Erythroblast (primary cell): ENCODE measurements around the gene SLC3A2.
"Not testable (repeated sequence)": the region's sequence is repeated elsewhere in the genome, so short reads cannot be mapped to it uniquely, and the experiment has no call there.

Experiments used
- DNase-seq, 2 experiments: peaks; one replicate each; lab custom pipeline; 2025; lab: John Stamatoyannopoulos, UW
- GATA1 ChIP-seq: IDR thresholded peaks from 2 replicates; pipeline ENCODE4 v1.6.1; 2011; ENCODE audit warnings: low read depth, mild to moderate bottlenecking, control low read depth, low read length, moderate library complexity
- POLR2A ChIP-seq: IDR thresholded peaks from 2 replicates; pipeline ENCODE4 v1.6.1; 2011; ENCODE audit warnings: mild to moderate bottlenecking, low read length

Gene SLC3A2

DNA sequence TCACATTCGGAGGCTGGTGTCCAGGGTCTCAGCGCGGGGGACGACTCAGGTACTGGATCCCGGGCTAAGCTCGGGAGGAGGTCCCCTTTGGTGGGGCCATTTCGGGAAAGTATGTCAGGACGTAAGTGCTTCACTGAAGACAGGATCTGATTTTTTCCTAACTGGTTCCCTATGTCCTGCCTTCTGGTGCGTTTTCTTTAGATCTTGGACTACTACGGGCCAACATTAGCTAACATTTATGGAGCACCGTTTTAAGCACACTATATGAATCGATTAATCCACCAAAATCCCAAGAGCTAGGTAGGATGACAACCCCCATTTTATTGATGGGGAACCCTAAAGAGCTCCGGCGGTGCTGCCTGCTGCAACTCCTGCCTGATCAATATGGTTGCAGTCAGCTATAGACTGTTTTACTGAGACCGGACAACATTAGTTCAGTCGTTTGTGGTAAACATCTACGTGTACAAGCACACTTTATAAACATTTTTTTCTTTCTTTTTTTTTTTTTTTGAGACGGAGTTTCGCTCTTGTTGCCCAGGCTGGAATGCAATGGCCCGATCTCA, 24.3 kb upstream of the SLC3A2 start:
- DNase-seq = peak; percentile 59 to 73
- TF ChIP-seq POLR2A (no peak), GATA1 (no peak)

DNA sequence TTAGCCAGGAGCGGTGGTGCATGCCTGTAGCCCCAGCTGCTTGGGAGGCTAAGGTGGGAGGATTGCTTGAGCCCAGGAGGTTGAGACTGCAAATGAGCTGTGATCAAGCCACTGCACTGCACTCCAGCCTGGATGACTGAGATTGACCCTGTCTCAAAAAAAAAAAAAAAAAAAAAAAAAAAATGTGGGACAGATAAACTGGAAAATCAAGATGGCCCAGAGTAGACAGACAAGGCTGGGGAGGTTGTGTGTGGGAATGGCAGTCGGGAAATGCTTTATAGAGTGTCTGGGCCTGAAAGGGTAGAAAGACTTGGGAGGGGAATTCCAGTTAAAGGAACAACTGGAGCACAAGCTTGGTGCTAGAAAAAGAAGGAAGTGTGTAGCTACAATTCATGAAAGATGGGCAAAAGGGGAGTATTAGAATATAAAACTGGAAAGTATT, 23.1 kb upstream of the SLC3A2 start:
- DNase-seq = no peak
- TF ChIP-seq GATA1 (no peak), POLR2A (no peak)

DNA sequence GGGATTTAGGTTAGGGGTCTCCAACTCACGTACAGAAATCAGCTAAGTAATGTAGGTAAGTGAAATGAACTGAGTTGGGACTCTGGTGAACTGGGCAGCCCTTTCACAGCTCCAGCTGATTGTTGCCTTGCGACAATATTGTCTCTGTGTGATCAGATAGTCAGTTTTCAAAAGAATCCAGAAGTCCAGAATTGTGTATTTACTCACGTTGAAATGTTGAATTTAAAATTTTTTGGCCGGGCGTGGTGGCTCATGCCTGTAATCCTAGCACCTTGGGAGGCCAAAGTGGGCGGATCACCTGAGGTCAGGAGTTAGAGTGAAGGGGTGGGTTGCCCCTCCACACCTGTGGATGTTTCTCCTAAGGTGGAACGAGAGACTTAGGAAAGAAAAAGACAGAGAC, 22.5 kb upstream of the SLC3A2 start:
- DNase-seq = peak in 1 of 2 experiments; percentile 35
- TF ChIP-seq GATA1 (no peak), POLR2A (no peak)

DNA sequence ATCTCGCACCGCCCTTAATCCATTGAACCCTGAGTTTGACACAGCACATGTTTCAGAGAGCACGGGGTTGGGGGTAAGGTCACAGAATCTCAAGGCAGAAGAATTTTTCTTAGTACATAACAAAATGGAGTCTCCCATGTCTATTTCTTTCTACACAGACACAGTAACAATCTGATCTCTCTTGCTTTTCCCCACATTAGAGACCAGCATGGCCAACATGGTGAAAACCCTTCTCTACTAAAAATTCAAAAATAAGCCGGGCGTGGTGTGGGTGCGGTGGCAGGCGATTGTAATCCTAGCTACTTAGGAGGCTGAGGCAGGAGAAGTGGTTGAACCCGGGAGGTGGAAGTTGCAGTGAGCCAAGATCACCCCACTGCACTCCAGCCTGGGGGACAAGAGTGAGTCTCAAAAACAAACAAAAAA, 21.4 kb upstream of the SLC3A2 start:
- peak in 1 of 2 experiments; percentile 39 for DNase-seq

DNA sequence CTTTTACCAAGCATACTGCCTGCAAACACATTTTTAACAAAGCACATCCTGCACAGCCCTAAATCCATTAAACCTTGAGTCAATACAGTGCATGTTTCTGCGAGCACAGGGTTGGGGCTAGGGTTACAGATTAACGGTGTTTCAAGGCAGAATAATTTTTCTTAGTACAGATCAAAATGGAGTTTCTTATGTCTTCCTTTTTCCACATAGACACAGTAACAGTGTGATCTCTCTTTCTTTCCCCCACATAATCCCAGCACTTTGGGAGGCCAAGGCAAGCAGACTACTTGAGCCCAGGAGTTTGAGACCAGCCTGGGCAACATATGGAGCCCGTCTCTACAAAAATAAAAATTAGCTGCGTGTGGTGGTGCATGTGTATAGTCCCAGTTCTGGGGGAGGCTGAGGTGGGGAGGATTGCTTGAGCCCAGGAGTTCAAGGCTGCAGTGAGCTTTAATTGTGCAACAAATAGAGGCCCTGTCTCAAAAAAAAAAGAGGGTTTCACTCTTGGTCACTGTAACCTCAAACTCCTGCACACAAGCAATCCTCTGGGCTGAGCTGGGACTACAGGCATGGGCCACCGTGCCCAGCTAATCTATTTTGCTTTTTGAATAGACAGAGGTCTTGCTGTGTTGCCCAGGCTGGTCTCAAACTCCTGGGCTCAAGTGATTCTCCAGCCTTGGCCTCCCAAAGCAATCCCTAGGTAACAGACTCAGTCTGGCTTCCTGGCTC, 19.7 kb upstream of the SLC3A2 start:
- no peak for DNase-seq
- TF ChIP-seq GATA1 (no peak), POLR2A (no peak)

DNA sequence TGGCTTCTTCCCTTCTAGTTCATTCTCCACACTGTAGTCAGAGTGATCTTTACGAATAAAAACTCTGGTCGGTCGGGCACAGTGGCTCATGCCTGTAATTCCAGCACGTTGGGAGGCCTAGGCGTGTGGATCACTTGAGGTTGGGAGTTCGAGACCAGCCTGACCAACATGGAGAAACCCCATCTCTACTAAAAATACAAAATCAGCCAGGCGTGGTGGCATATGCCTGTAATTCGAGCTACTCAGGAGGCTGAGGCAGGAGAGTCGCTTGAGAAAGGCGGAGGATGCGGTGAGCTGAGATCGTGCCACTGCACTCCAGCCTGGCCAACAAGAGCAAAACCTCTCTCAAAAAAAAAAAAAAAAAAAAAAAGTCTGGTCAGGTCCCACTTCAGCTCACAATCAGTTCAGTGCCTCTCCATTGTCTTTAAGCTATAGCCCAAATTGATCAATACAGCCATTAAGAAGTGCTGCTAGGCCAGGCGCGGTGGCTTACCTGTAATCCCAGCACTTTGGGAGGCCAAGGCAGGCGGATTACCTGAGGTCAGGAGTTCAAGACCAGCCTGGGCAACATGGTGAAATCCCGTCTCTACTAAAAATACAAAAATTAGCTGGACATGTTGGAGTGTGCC, 19.0 kb upstream of the SLC3A2 start:
- DNase-seq = not testable (repeated sequence)

DNA sequence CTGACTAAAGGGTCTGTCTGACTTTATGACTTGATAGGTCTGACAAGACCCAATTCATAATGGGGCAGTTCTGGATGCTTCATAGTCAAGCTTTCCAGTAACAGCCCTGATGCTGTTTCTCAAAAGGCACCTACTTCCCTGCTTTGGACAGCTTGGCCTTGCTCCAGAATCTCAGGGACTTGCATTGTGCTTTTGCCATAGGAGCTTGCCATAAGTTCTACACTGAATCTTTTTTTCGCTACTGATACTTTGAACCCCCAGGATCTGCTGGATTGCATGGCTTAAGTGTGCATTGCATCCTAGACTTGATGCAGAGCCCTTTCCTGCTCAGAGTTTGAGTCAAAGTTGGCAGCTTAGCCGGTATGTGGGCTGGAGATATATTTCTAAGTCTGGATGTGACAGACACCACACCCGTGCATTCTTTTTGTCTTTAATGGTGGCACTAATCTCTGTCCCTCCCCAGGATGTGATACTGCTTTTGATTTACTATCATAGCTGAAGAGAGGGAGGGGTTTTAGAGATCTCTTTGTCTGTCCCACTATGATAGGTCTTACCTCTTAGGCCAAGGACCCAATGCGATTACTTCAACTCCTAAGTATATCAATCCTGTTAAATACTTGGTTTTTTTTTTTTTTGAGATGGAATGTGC, 16.9 kb upstream of the SLC3A2 start:
- TF ChIP-seq GATA1 (no peak), POLR2A (no peak)
- DNase-seq = no peak

DNA sequence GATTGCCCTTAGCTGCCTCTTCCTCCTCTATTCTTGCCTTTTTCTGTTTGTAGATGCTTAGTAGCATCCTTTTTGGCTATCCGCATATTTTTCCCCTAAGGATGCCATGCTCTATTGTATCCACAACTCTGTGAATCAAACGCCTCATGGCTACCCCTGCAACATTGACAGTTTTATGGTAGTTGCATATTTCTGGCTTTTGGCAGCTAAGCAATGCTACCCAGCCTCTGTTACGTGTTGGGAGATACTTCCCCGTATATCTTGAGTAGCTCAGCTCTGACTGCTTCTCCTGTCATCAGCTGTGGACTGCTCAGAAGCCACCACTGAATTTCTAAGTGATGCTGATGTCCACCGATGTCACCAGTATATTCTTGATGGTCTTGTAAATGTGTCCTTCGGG, 15.1 kb upstream of the SLC3A2 start:
- no peak for DNase-seq
- TF ChIP-seq POLR2A (no peak), GATA1 (no peak)

DNA sequence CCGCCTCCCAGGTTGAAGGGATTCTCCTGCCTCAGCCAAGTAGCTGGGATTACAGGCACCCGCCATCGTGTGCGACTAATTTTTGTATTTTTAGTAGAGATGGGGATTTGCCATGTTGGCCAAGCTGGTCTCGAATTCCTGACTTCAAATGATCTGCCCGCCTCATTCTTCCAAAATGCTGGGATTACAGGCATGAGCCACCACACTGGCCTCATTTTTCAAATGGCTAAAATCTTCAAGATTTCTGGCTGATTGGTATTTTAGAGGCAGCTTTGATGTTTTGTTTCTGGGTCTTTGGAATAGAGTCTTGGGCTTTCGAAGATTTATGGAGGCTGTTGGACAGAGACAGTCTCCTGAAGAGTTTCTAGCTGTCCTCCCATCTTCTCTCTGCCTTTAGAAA, 5.8 kb upstream of the SLC3A2 start:
- DNase-seq = no peak
- TF ChIP-seq GATA1 (no peak), POLR2A (no peak)

DNA sequence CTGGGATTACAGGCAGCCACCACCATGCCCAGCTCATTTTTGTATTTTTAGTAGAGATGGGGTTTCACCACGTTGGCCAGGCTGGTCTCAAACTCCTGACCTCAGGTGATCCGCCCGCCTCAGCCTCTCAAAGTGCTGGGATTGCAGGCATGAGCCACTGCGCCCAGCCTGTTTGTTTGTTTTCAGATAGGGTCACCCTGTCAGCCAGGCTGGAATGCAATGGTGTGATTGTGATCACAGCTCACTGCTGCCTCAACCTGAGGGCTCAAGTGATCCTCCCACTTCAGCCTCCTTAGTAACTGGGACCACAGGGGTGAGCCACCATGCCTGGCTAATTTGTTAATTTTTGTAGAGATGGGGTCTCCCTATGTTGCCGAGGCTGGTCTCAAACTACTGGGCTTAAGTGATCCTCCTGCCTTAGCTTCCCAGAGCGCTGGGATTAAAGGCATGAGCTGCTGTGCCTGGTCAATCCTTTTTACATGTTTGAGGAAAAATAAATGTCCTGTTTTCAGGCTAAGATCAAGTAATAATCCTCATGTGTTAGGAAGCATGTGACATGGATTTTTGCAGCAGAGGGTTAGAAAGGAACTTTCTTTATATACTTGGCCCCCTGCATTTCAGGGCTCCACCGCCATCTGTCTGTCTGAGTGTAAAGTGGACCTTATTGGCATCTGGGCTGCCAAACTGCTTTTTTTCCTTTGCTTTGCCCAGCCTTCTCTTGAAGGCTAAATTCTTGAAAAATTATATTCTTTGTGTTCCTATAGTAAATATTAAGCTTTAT, 4.8 kb upstream of the SLC3A2 start:
- TF ChIP-seq GATA1 = no peak
- no peak for TF ChIP-seq POLR2A
- no peak for DNase-seq

DNA sequence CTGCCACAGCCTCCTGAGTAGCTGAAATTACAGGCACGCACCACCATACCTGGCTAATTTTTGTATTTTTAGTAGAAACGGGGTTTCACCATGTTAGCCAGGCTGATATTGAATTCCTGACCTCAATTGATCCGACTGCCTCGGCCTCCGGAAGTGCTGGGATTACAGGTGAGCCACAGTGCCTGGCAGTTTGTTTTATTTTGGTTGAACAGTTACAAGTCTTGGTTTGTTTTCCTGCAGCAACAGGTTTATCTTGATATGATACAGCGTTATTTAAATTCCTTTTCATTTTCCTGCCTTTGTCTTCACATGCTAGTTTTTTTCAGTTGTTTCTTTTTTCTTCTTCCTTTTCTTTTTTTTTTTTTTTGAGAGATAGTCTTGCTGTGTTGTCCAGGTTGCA, 4.0 kb upstream of the SLC3A2 start:
- DNase-seq = no peak
- no peak for TF ChIP-seq POLR2A
- TF ChIP-seq GATA1 = no peak

DNA sequence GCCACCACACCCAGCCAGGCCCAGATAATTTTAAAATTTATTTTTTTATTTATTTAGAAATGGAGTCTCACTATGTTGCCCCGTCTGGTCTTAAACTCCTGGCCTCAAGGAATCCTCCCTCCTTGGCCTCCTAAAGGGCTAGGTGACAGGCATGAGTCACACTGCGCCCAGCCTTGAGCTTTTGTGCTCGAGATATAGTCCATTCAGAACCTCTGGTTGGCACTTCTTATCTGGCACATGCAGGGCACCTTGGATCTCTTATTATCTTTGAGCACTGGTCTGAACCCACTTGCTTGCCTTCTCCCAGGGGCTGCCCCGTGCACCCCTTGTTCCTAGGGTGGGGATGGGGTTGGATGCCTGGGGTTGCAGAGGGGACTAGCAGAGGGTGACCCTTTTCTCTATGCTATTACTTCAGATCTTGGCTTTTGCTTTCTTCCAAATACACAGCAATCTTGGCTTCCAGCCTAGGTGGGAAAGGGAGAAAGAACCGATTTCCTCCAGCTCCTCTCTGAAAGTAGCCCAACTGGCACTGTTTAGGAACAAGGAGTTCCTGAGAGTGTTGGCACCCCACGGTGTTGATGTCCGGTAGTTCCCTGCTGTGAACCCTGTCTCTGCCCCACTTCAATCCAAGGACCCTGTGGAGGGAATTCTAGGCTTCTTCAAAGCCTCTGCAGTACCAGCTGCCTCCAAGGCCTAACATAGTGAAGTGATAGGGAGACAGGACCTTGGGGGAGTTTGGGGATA, 1.3 kb upstream of the SLC3A2 start:
- DNase-seq = peak; percentile 84 to 94

More for the DNA sequence above, 1.3 kb upstream of the SLC3A2 start:
- peak; percentile 37 for TF ChIP-seq POLR2A
- no peak for TF ChIP-seq GATA1
